PC-9 (cell line): ENCODE measurements around the gene EFNA2. TPM values are rescaled to one million over a fixed set of nuclear protein-coding genes. Genes with fewer than 3 reads are reported as not detected.

Source experiments
- BruUV-seq: library from RNA; stranded (reverse); fragments of 400-500 nt; replicated peaks from 2 replicates; lab custom pipeline; 2021; lab: Mats Ljungman, UMichigan
- CTCF ChIA-PET: fragments of 300-600 bp; sonication (Branson Sonifier 250); formaldehyde crosslinking; loops from one replicate; lab custom pipeline; 2022; ENCODE audit warnings: antibody characterized with exemption; lab: Charles Lee
- POLR2A ChIA-PET: fragments of 300-600 bp; sonication (Branson Sonifier 250); formaldehyde crosslinking; loops from one replicate; lab custom pipeline; 2022; ENCODE audit warnings: antibody characterized with exemption; ENCODE audit not compliant: unreplicated experiment; lab: Charles Lee
- DNase-seq, 2 experiments: peaks; one replicate each; pipeline versions ENCODE4 v3.0.0 to v3.0.0-alpha.2; 2015 to 2022; ENCODE audit warnings: mixed read lengths in 1 of 2
- H2AFZ ChIP-seq: fragments of 200-600 bp; sonication (generic); 2 replicates; pipeline ENCODE4 v1.8.1; 2017; ENCODE audit warnings: antibody characterized with exemption
- H3F3A ChIP-seq: fragments of 200-600 bp; sonication (generic); 2 replicates; pipeline ENCODE4 v1.8.1; 2017; ENCODE audit warnings: antibody characterized with exemption, mild to moderate bottlenecking, low read depth; ENCODE audit not compliant: insufficient read depth
- H3K27ac ChIP-seq: fragments of 200-600 bp; sonication (generic); 2 replicates; pipeline ENCODE4 v1.6.1; 2016; ENCODE audit warnings: mixed run types
- H3K27me3 ChIP-seq: fragments of 200-600 bp; sonication (generic); 2 replicates; pipeline ENCODE4 v1.6.1; 2016; ENCODE audit warnings: low read depth, mixed run types; ENCODE audit not compliant: insufficient read depth
- H3K36me3 ChIP-seq: fragments of 200-600 bp; sonication (generic); 2 replicates; pipeline ENCODE4 v1.6.1; 2016; ENCODE audit warnings: low read depth, mixed run types
- H3K4me1 ChIP-seq: fragments of 200-600 bp; sonication (generic); replicated peaks from 2 replicates; pipeline ENCODE4 v1.6.1; 2016; ENCODE audit warnings: mixed run types; ENCODE audit not compliant: insufficient read depth
- H3K4me2 ChIP-seq: fragments of 200-600 bp; sonication (generic); 2 replicates; pipeline ENCODE4 v1.6.1; 2017; ENCODE audit warnings: mixed run types
- H3K4me3 ChIP-seq: fragments of 200-600 bp; sonication (generic); 2 replicates; pipeline ENCODE4 v1.6.1; 2016; ENCODE audit warnings: mixed run types
- H3K79me2 ChIP-seq: fragments of 200-600 bp; sonication (generic); 2 replicates; pipeline ENCODE4 v1.6.1; 2017; ENCODE audit warnings: low read depth, mixed run types
- H3K9me2 ChIP-seq: fragments of 200-600 bp; sonication (generic); 2 replicates; pipeline ENCODE4 v1.8.1; 2017; ENCODE audit warnings: mild to moderate bottlenecking; ENCODE audit not compliant: insufficient read depth
- H3K9me3 ChIP-seq: fragments of 200-600 bp; sonication (generic); 2 replicates; pipeline ENCODE4 v1.8.1; 2016; ENCODE audit warnings: low read depth; ENCODE audit not compliant: insufficient read depth
- H4K20me1 ChIP-seq: fragments of 200-600 bp; sonication (generic); 2 replicates; pipeline ENCODE4 v1.8.1; 2017; ENCODE audit not compliant: insufficient read depth
- CTCF ChIP-seq: fragments of 200-600 bp; sonication (generic); conservative IDR thresholded peaks from 2 replicates; pipeline ENCODE4 v1.6.1; 2017; ENCODE audit warnings: mixed run types, antibody characterized with exemption, mild to moderate bottlenecking, moderate library complexity
- EZH2 ChIP-seq: fragments of 200-600 bp; sonication (generic); IDR thresholded peaks from 2 replicates; pipeline ENCODE4 v1.8.0; 2017; ENCODE audit warnings: antibody characterized with exemption, low read depth
- intact Hi-C: fragments of 100-400 bp; cut with micrococcal nuclease; formaldehyde crosslinking; loops from one replicate; pipeline ENCODE4 v1.10.0; 2022; ENCODE audit not compliant: unreplicated experiment
- total RNA-seq: library from RNA; stranded (reverse); gene quantifications from 2 replicates; pipeline ENCODE4 v1.2.3, GENCODE V29; 2021

EFNA2 gene
- total RNA-seq, 1 experiment from 2014 or later: not detected

GRCh38 chr19:1294688-1295087, 9.0 kb downstream of the EFNA2 start:
- ChIA-PET CTCF (no interaction called here), POLR2A (no interaction called here)
- Histone ChIP-seq H3K79me2 (no peaks in the 10 kb centered on the region), H2AFZ (no peak overlapping the region), H3K27ac (no peak overlapping the region), H3F3A (no peaks in the 10 kb centered on the region), H3K27me3 (peaks cover 14% of the 10 kb centered on the region; the same call in 1 of the 2 replicates), H3K4me3 (no peak overlapping the region), H3K4me2 (no peak overlapping the region), H3K9me2 (no peaks in the 10 kb centered on the region), H4K20me1 (no peaks in the 10 kb centered on the region), H3K4me1 (no peaks in the 10 kb centered on the region), H3K36me3 (no peaks in the 10 kb centered on the region), H3K9me3 (no peaks in the 10 kb centered on the region)
- DNase-seq: no peak
- intact Hi-C loops: no loop called here
- BruUV-seq: no TSS peak
- TF ChIP-seq CTCF (no peak), EZH2 (no peak)

GRCh38 chr19:1295169-1296012, 9.7 kb downstream of the EFNA2 start:
- H2AFZ ChIP-seq: no peak overlapping the region
- peaks cover 14% of the 10 kb centered on the region; the same call in 1 of the 2 replicates for H3K27me3 ChIP-seq
- ChIA-PET POLR2A (no interaction called here), CTCF (interaction anchor here (0.5 to 0.6 kb wide), 2 partner anchors 22 to 250 kb away, joined by 3 read pairs; no protein-coding TSS in a partner anchor)
- no peaks in the 10 kb centered on the region for H3K36me3 ChIP-seq
- H3K4me1 ChIP-seq: no peaks in the 10 kb centered on the region
- H3K4me3 ChIP-seq: no peak overlapping the region
- no peaks in the 10 kb centered on the region for H3F3A ChIP-seq
- no peak overlapping the region for H3K4me2 ChIP-seq
- no peaks in the 10 kb centered on the region for H3K9me2 ChIP-seq
- no peak overlapping the region for H3K27ac ChIP-seq
- BruUV-seq: no TSS peak
- no peaks in the 10 kb centered on the region for H3K9me3 ChIP-seq
- no peak for DNase-seq
- intact Hi-C loops: no loop called here
- H4K20me1 ChIP-seq: no peaks in the 10 kb centered on the region
- H3K79me2 ChIP-seq: no peaks in the 10 kb centered on the region
- TF ChIP-seq EZH2 (no peak), CTCF (no peak)

GRCh38 chr19:1296078-1296477, 10.4 kb downstream of the EFNA2 start:
- BruUV-seq: no TSS peak
- ChIA-PET POLR2A (no interaction called here), CTCF (no interaction called here)
- Histone ChIP-seq H4K20me1 (no peaks in the 10 kb centered on the region), H3K4me3 (no peak overlapping the region), H3K36me3 (no peaks in the 10 kb centered on the region), H2AFZ (no peak overlapping the region), H3K4me1 (no peaks in the 10 kb centered on the region), H3K27ac (no peak overlapping the region), H3K4me2 (no peak overlapping the region), H3F3A (no peaks in the 10 kb centered on the region), H3K27me3 (peaks cover 14% of the 10 kb centered on the region; the same call in 1 of the 2 replicates), H3K79me2 (no peaks in the 10 kb centered on the region), H3K9me3 (no peaks in the 10 kb centered on the region), H3K9me2 (no peaks in the 10 kb centered on the region)
- intact Hi-C loops: no loop called here
- TF ChIP-seq EZH2 (no peak), CTCF (no peak)
- no peak for DNase-seq
